ENCODE data around the gene GPR35.

The GPR35 gene

GRCh38 chr2:240601061-240601830 lies 24.0 kb upstream of the GPR35 start:
- no peak for TF ChIP-seq EZH2phosphoT487 (IDR thresholded peaks at IDR 0.05; ENCODE audit: borderline replicate concordance, low read length)
- TF ChIP-seq CTCF (IDR thresholded peaks at IDR 0.05; ENCODE audit: low read depth, low read length, poor library complexity, severe bottlenecking), result no peak
- Histone ChIP-seq H3K36me3 (ENCODE audit: control insufficient read depth, low read length) (peaks cover 8% of the 10 kb centered on the region; the same call in 1 of the 2 replicates), H4K20me1 (ENCODE audit: control insufficient read depth, insufficient read depth, low read depth, low read length) (no peaks in the 10 kb centered on the region)

GRCh38 chr2:240601831-240602160 lies 23.5 kb upstream of the GPR35 start:
- Histone ChIP-seq H3K4me2 (ENCODE audit: low read length) (no peak overlapping the region), H4K20me1 (ENCODE audit: control insufficient read depth, insufficient read depth, low read depth, low read length) (no peaks in the 10 kb centered on the region), H3K27ac (ENCODE audit: low read depth, low read length) (no peak overlapping the region), H3K9me2 (replicated peaks; ENCODE audit: control insufficient read depth, low read length) (no peaks in the 10 kb centered on the region), H3K9me3 (ENCODE audit: control insufficient read depth, insufficient read depth, low read length) (no peaks in the 10 kb centered on the region), H3K27me3 (ENCODE audit: control insufficient read depth, low read length) (no peaks in the 10 kb centered on the region), H3K79me2 (ENCODE audit: control insufficient read depth, low read length) (no peaks in the 10 kb centered on the region), H3K4me3 (ENCODE audit: low read length) (no peak overlapping the region), H3F3A (ENCODE audit: control insufficient read depth, insufficient read depth) (no peaks in the 10 kb centered on the region), H3K36me3 (ENCODE audit: control insufficient read depth, low read length) (peaks cover 8% of the 10 kb centered on the region; the same call in 1 of the 2 replicates), H3K4me1 (ENCODE audit: control insufficient read depth, low read length) (no peaks in the 10 kb centered on the region)
- TF ChIP-seq EZH2phosphoT487 (IDR thresholded peaks at IDR 0.05; ENCODE audit: borderline replicate concordance, low read length) (no peak), CTCF (IDR thresholded peaks at IDR 0.05; ENCODE audit: low read depth, low read length, poor library complexity, severe bottlenecking) (no peak)

More at GRCh38 chr2:240601061-240601830, 24.0 kb upstream of the GPR35 start:
- Histone ChIP-seq H3F3A (ENCODE audit: control insufficient read depth, insufficient read depth) (no peaks in the 10 kb centered on the region), H3K79me2 (ENCODE audit: control insufficient read depth, low read length) (no peaks in the 10 kb centered on the region), H3K4me1 (ENCODE audit: control insufficient read depth, low read length) (no peaks in the 10 kb centered on the region), H3K27me3 (ENCODE audit: control insufficient read depth, low read length) (no peaks in the 10 kb centered on the region), H3K9me2 (replicated peaks; ENCODE audit: control insufficient read depth, low read length) (no peaks in the 10 kb centered on the region), H3K4me2 (ENCODE audit: low read length) (no peak overlapping the region), H3K4me3 (ENCODE audit: low read length) (no peak overlapping the region), H3K9me3 (ENCODE audit: control insufficient read depth, insufficient read depth, low read length) (no peaks in the 10 kb centered on the region), H3K27ac (ENCODE audit: low read depth, low read length) (no peak overlapping the region)

- H3K9me2 ChIP-seq (replicated peaks; ENCODE audit: control insufficient read depth, low read length), result no peaks in the 10 kb centered on the region
These were observed 22.8 kb upstream of the GPR35 start for GRCh38 chr2:240602266-240603050.

More at GRCh38 chr2:240602266-240603050, 22.8 kb upstream of the GPR35 start:
- Histone ChIP-seq H3K27me3 (ENCODE audit: control insufficient read depth, low read length) (no peaks in the 10 kb centered on the region), H3K79me2 (ENCODE audit: control insufficient read depth, low read length) (no peaks in the 10 kb centered on the region), H3K27ac (ENCODE audit: low read depth, low read length) (no peak overlapping the region), H3K4me2 (ENCODE audit: low read length) (no peak overlapping the region), H3K9me3 (ENCODE audit: control insufficient read depth, insufficient read depth, low read length) (no peaks in the 10 kb centered on the region), H4K20me1 (ENCODE audit: control insufficient read depth, insufficient read depth, low read depth, low read length) (no peaks in the 10 kb centered on the region), H3K4me1 (ENCODE audit: control insufficient read depth, low read length) (no peaks in the 10 kb centered on the region), H3K4me3 (ENCODE audit: low read length) (no peak overlapping the region), H3F3A (ENCODE audit: control insufficient read depth, insufficient read depth) (no peaks in the 10 kb centered on the region), H3K36me3 (ENCODE audit: control insufficient read depth, low read length) (peaks cover 8% of the 10 kb centered on the region; the same call in 1 of the 2 replicates)
- no peak for TF ChIP-seq EZH2phosphoT487 (IDR thresholded peaks at IDR 0.05; ENCODE audit: borderline replicate concordance, low read length)
- TF ChIP-seq CTCF (IDR thresholded peaks at IDR 0.05; ENCODE audit: low read depth, low read length, poor library complexity, severe bottlenecking), result no peak

Data from DOHH2 (cell line).